ENCODE data around the gene CD276.

GRCh38 chr15:73658645-73659044, 25.5 kb upstream of the CD276 start:
- no peak for TF ChIP-seq CTCF (IDR thresholded peaks at IDR 0.05 in 2 of 3, conservative IDR thresholded peaks at IDR 0.05 in 1 of 3; ENCODE audit: borderline replicate concordance in 1 of 3, insufficient read depth in 1 of 3, low read depth in 2 of 3, low read length in 2 of 3)
- TF ChIP-seq YY1 (IDR thresholded peaks at IDR 0.05; ENCODE audit: extremely low read depth, insufficient replicate concordance, low read depth, low read length): no peak
- TF ChIP-seq JUND (IDR thresholded peaks at IDR 0.05): no peak
- no peak for TF ChIP-seq SIN3A (IDR thresholded peaks at IDR 0.05; ENCODE audit: low read depth)
- no peak for TF ChIP-seq EZH2 (IDR thresholded peaks at IDR 0.05)
- TF ChIP-seq, protein P1, sequence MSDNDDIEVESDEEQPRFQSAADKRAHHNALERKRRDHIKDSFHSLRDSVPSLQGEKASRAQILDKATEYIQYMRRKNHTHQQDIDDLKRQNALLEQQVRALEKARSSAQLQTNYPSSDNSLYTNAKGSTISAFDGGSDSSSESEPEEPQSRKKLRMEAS (IDR thresholded peaks at IDR 0.05): no peak
- no peak for TF ChIP-seq CEBPB (IDR thresholded peaks at IDR 0.05; ENCODE audit: low read depth)
- no peak for TF ChIP-seq POLR2A (IDR thresholded peaks at IDR 0.05; ENCODE audit: borderline replicate concordance, extremely low read depth, insufficient read depth, insufficient read length)
- TF ChIP-seq TCF7L2 (IDR thresholded peaks at IDR 0.05; ENCODE audit: borderline replicate concordance, extremely low read depth, insufficient read depth, insufficient read length): no peak
- TF ChIP-seq POLR2AphosphoS5 (IDR thresholded peaks at IDR 0.05; ENCODE audit: low read depth, low read length): no peak
- TF ChIP-seq RAD21 (IDR thresholded peaks at IDR 0.05; ENCODE audit: low read depth): no peak
- TF ChIP-seq SP1 (IDR thresholded peaks at IDR 0.05; ENCODE audit: low read depth): no peak
- TF ChIP-seq EGR1 (IDR thresholded peaks at IDR 0.05; ENCODE audit: low read depth): no peak

Measured in HCT116 (cell line).